HG03460 (cell line): ENCODE data around the gene STXBP6.
"Not testable (repeated sequence)": the region's sequence is repeated elsewhere in the genome, so short reads cannot be mapped to it uniquely, and the experiment has no call there.

Experiments used
- ATAC-seq: cut with Tn5 transposase; IDR thresholded peaks from one replicate; pipeline ENCODE4 v1.9.1; 2021; ENCODE audit not compliant: unreplicated experiment

Gene STXBP6

GRCh38 chr14:24774187-24774915 lies 275.6 kb downstream of the STXBP6 start:
- no peak for ATAC-seq

- not testable (repeated sequence) for ATAC-seq
Measured at GRCh38 chr14:24773564-24773963, 276.4 kb downstream of the STXBP6 start.

GRCh38 chr14:24766434-24766833 lies 283.5 kb downstream of the STXBP6 start:
- ATAC-seq: no peak

- ATAC-seq: no peak
Measured at GRCh38 chr14:24761141-24761540, 288.8 kb downstream of the STXBP6 start.
